ENCODE data around the gene SAP25. TPM values are rescaled to one million over a fixed set of nuclear protein-coding genes. Genes with fewer than 3 reads are reported as not detected.
"Not testable (repeated sequence)": the region's sequence is repeated elsewhere in the genome, so short reads cannot be mapped to it uniquely, and the experiment has no call there.

SAP25 gene
- total and polyA plus RNA-seq, 9 donors = 3.2 to 10.1 (median 6.8) TPM; not detected in 1

- Histone ChIP-seq H3K9me3 (no peaks in the 10 kb centered on the region), H3K4me1 (ENCODE audit: insufficient read depth) (peaks cover 52% of the 10 kb centered on the region), H3K36me3 (no peaks in the 10 kb centered on the region), H3K27ac (peak overlapping the region; percentile 82 to 86), H3K27me3 (no peaks in the 10 kb centered on the region), H3K4me3 (no peak overlapping the region)
- DNase-seq = no peak
- 29 to 34% (median 32%) methylated on average over 5 of the region's 5 CpGs for WGBS, 3 donors
- no peak for TF ChIP-seq EP300 (IDR thresholded peaks at IDR 0.05)
- no peak for TF ChIP-seq CTCF (IDR thresholded peaks at IDR 0.05)
- no peak for TF ChIP-seq POLR2A (IDR thresholded peaks at IDR 0.05)
- intact Hi-C loops (cut with DNase I) = no loop called here
Measured at GRCh38 chr7:100544386-100544785, 29.3 kb downstream of the SAP25 start.

- intact Hi-C loops (cut with DNase I) = no loop called here
- Histone ChIP-seq H3K4me1 (ENCODE audit: insufficient read depth) (peaks cover 47% of the 10 kb centered on the region), H3K27ac (peak overlapping the region in 1 of 2 donors; percentile 86), H3K27me3 (no peaks in the 10 kb centered on the region), H3K36me3 (no peaks in the 10 kb centered on the region), H3K4me3 (no peak overlapping the region), H3K9me3 (no peaks in the 10 kb centered on the region)
- DNase-seq = no peak
- TF ChIP-seq CTCF (IDR thresholded peaks at IDR 0.05) = no peak
- TF ChIP-seq POLR2A (IDR thresholded peaks at IDR 0.05) = no peak
- TF ChIP-seq EP300 (IDR thresholded peaks at IDR 0.05) = no peak
- 56 to 73% (median 61%) methylated on average over 1 of the region's 1 CpG for WGBS, 3 donors
Measured at GRCh38 chr7:100543586-100543985, 30.1 kb downstream of the SAP25 start.

- H3K9me3 ChIP-seq; H3K27ac ChIP-seq; H3K4me3 ChIP-seq; H3K36me3 ChIP-seq; H3K27me3 ChIP-seq; intact Hi-C loops (cut with DNase I); DNase-seq: not testable (repeated sequence)
- WGBS, 3 donors = 85 to 88% (median 87%) methylated on average over 7 of the region's 7 CpGs
- peaks cover 25% of the 10 kb centered on the region for H3K4me1 ChIP-seq (ENCODE audit: insufficient read depth)
Measured at GRCh38 chr7:100541309-100541708, 32.4 kb downstream of the SAP25 start.

- peaks cover 19% of the 10 kb centered on the region for H3K4me1 ChIP-seq (ENCODE audit: insufficient read depth)
- H3K27ac ChIP-seq = no peak overlapping the region
- no peaks in the 10 kb centered on the region for H3K9me3 ChIP-seq
- H3K27me3 ChIP-seq = no peaks in the 10 kb centered on the region
- intact Hi-C loops (cut with DNase I) = no loop called here
- 36 to 38% (median 38%) methylated on average over 6 of the region's 6 CpGs for WGBS, 3 donors
- H3K36me3 ChIP-seq = no peaks in the 10 kb centered on the region
- no peak for DNase-seq
- H3K4me3 ChIP-seq = peak overlapping the region; percentile 88
- TF ChIP-seq POLR2A (IDR thresholded peaks at IDR 0.05) = no peak
- no peak for TF ChIP-seq EP300 (IDR thresholded peaks at IDR 0.05)
- no peak for TF ChIP-seq CTCF (IDR thresholded peaks at IDR 0.05)
Measured at GRCh38 chr7:100540073-100540723, 33.5 kb downstream of the SAP25 start.

GRCh38 chr7:100539436-100540006 lies 34.2 kb downstream of the SAP25 start:
- Histone ChIP-seq H3K9me3 (no peaks in the 10 kb centered on the region), H3K27me3 (no peaks in the 10 kb centered on the region), H3K27ac (peak overlapping the region; percentile 41 to 42), H3K36me3 (no peaks in the 10 kb centered on the region), H3K4me3 (peak overlapping the region; percentile 88), H3K4me1 (ENCODE audit: insufficient read depth) (peaks cover 13% of the 10 kb centered on the region)
- no peak for TF ChIP-seq EP300 (IDR thresholded peaks at IDR 0.05)
- no peak for TF ChIP-seq POLR2A (IDR thresholded peaks at IDR 0.05)
- no peak for TF ChIP-seq CTCF (IDR thresholded peaks at IDR 0.05)
- DNase-seq = no peak
- 0 to 1% (median 1%) methylated on average over 37 to 44 of the region's 44 CpGs for WGBS, 3 donors
- intact Hi-C loops (cut with DNase I) = loop anchor here in 1 of 4 donors (5.0 kb wide), 1 partner anchor 133 kb away; the partner anchor contains the start of gene GNB2
